HCT116 (cell line): ENCODE measurements around the gene ZNF543. TPM values are rescaled to one million over a fixed set of nuclear protein-coding genes. Genes with fewer than 3 reads are reported as not detected.

ENCODE experiments used
- ATAC-seq: fragments of 200-7000 bp; cut with Tn5 transposase; 2 replicates; pipeline ENCODE4 v1.9.1; 2020; ENCODE audit warnings: mild to moderate bottlenecking, moderate library complexity
- BruUV-seq: library from RNA; stranded (reverse); fragments of 400-500 nt; replicated peaks from 2 replicates; lab custom pipeline; 2021; lab: Mats Ljungman, UMichigan
- CTCF ChIA-PET: fragments of 300-600 bp; sonication (Branson Sonifier 250); formaldehyde crosslinking; loops from one replicate; lab custom pipeline; 2021; ENCODE audit warnings: antibody characterized with exemption; lab: Charles Lee
- POLR2A ChIA-PET: fragments of 300-600, 350-600 bp; sonication (Branson Sonifier 250); formaldehyde crosslinking; loops from one replicate; lab custom pipeline; 2021; ENCODE audit warnings: antibody characterized with exemption; lab: Charles Lee
- RAD21 ChIA-PET, 2 experiments: fragments of 300-600 bp; sonication (Branson Sonifier 250); formaldehyde crosslinking; loops; one replicate each; lab custom pipeline; 2023; ENCODE audit warnings: low total read pairs in 2 of 2; ENCODE audit not compliant: uncharacterized antibody in 2 of 2, unreplicated experiment in 2 of 2, low non-redundant PET in 1 of 2; lab: Charles Lee
- DNase-seq: peaks from one replicate; pipeline ENCODE4 v3.0.0-alpha.2; 2010; ENCODE audit warnings: low read depth, low spot score
- H2AFZ ChIP-seq: fragments of 200-600 bp; shearing (Covaris generic), sonication (generic); 2 replicates; pipeline ENCODE4 v1.6.1; 2017; ENCODE audit warnings: low read depth, mixed run types, mixed read lengths, antibody characterized with exemption, low read length; ENCODE audit not compliant: poor library complexity, severe bottlenecking
- H3K27ac ChIP-seq: 2 replicates; pipeline ENCODE4 v1.5.1; 2012; ENCODE audit warnings: low read depth, low read length
- H3K27me3 ChIP-seq: fragments of 200-600 bp; sonication (generic); 2 replicates; pipeline ENCODE4 v1.6.1; 2016; ENCODE audit warnings: mixed run types, low read length, mixed read lengths; ENCODE audit not compliant: insufficient read depth
- H3K36me3 ChIP-seq, 2 experiments: fragments of 200-500 bp in 1 of 2; fragments of 200-600 bp in 1 of 2; sonication (Bioruptor generic) in 1 of 2; sonication (generic) in 1 of 2; 2 replicates each; pipeline versions ENCODE4 v1.5.1 to v1.6.1; 2014 to 2016; ENCODE audit warnings: low read length in 2 of 2, inconsistent platforms in 1 of 2, mixed read lengths in 1 of 2, mixed run types in 1 of 2; ENCODE audit not compliant: insufficient read depth in 2 of 2, control insufficient read depth in 1 of 2
- H3K4me1 ChIP-seq, 2 experiments: fragments of 200-600 bp in 1 of 2; sonication (generic) in 1 of 2; 2 replicates each; pipeline versions ENCODE4 v1.5.1 to v1.6.1; 2012 to 2017; ENCODE audit warnings: low read length in 2 of 2, inconsistent platforms in 1 of 2, mild to moderate bottlenecking in 1 of 2, mixed read lengths in 1 of 2, mixed run types in 1 of 2, moderate library complexity in 1 of 2; ENCODE audit not compliant: insufficient read depth in 2 of 2, control insufficient read depth in 1 of 2
- H3K4me2 ChIP-seq: fragments of 200-600 bp; sonication (generic); 2 replicates; pipeline ENCODE4 v1.6.1; 2017; ENCODE audit warnings: mixed run types, low read length, mixed read lengths
- H3K4me3 ChIP-seq, 2 experiments: fragments of 200-600 bp in 1 of 2; sonication (generic) in 1 of 2; replicated peaks in 1 of 2; 2 replicates each; pipeline ENCODE4 v1.5.1; 2011 to 2016; ENCODE audit warnings: low read length in 2 of 2, control low read depth in 1 of 2, low read depth in 1 of 2, mild to moderate bottlenecking in 1 of 2, mixed read lengths in 1 of 2, mixed run types in 1 of 2
- H3K79me2 ChIP-seq: fragments of 200-600 bp; sonication (generic); 2 replicates; pipeline ENCODE4 v1.6.1; 2017; ENCODE audit warnings: mild to moderate bottlenecking, mixed run types, low read length, moderate library complexity, mixed read lengths; ENCODE audit not compliant: insufficient read depth
- H3K9ac ChIP-seq: fragments of 200-600 bp; sonication (generic); 2 replicates; pipeline ENCODE4 v1.6.1; 2016; ENCODE audit warnings: low read length, mixed read lengths
- H3K9me2 ChIP-seq: fragments of 200-600 bp; sonication (generic), shearing (Covaris generic); 2 replicates; pipeline ENCODE4 v1.6.1; 2017; ENCODE audit warnings: mixed run types, mild to moderate bottlenecking, moderate library complexity; ENCODE audit not compliant: insufficient read depth
- H3K9me3 ChIP-seq, 2 experiments: fragments of 200-500 bp in 1 of 2; fragments of 200-600 bp in 1 of 2; sonication (Bioruptor generic) in 1 of 2; sonication (generic) in 1 of 2; 2 replicates each; pipeline ENCODE4 v1.6.1; 2014 to 2017; ENCODE audit warnings: low read length in 2 of 2, mixed read lengths in 2 of 2, inconsistent platforms in 1 of 2, low read depth in 1 of 2, mild to moderate bottlenecking in 1 of 2, mixed run types in 1 of 2, moderate library complexity in 1 of 2; ENCODE audit not compliant: control insufficient read depth in 1 of 2, insufficient read depth in 1 of 2
- H4K20me1 ChIP-seq: fragments of 200-600 bp; sonication (generic), shearing (Covaris generic); 2 replicates; pipeline ENCODE4 v1.6.1; 2017; ENCODE audit warnings: mixed run types, mild to moderate bottlenecking, moderate library complexity; ENCODE audit not compliant: insufficient read depth
- CBX3 ChIP-seq: IDR thresholded peaks from 2 replicates; pipeline ENCODE4 v1.6.1; 2012; ENCODE audit warnings: low read depth
- EGR1 ChIP-seq: IDR thresholded peaks from 2 replicates; pipeline ENCODE4 v1.6.1; 2012; ENCODE audit warnings: low read depth
- ELF1 ChIP-seq: IDR thresholded peaks from 2 replicates; pipeline ENCODE4 v1.6.1; 2012; ENCODE audit warnings: low read depth, borderline replicate concordance
- EZH2phosphoT487 ChIP-seq: fragments of 200-600 bp; IDR thresholded peaks from 2 replicates; pipeline ENCODE4 v1.6.1; 2018; ENCODE audit warnings: antibody characterized with exemption, borderline replicate concordance
- JUND ChIP-seq: IDR thresholded peaks from 2 replicates; pipeline ENCODE4 v1.6.1; 2012
- POLR2A ChIP-seq: IDR thresholded peaks from 2 replicates; pipeline ENCODE4 v1.7.0; 2011; ENCODE audit warnings: borderline replicate concordance; ENCODE audit not compliant: insufficient read depth, insufficient read length; ENCODE audit errors: extremely low read depth
- REST ChIP-seq: IDR thresholded peaks from 2 replicates; pipeline ENCODE4 v1.6.1; 2012; ENCODE audit warnings: low read depth
- SP1 ChIP-seq: IDR thresholded peaks from 2 replicates; pipeline ENCODE4 v1.6.1; 2012; ENCODE audit warnings: low read depth
- SRF ChIP-seq: IDR thresholded peaks from 2 replicates; pipeline ENCODE4 v1.6.1; 2012; ENCODE audit warnings: low read depth
- TCF7L2 ChIP-seq: IDR thresholded peaks from 2 replicates; pipeline ENCODE4 v1.7.0; 2011; ENCODE audit warnings: borderline replicate concordance, inconsistent platforms; ENCODE audit not compliant: insufficient read depth, insufficient read length; ENCODE audit errors: extremely low read depth
- YY1 ChIP-seq: IDR thresholded peaks from 2 replicates; pipeline ENCODE4 v1.6.1; 2011; ENCODE audit warnings: low read length, low read depth, moderate library complexity, mild to moderate bottlenecking; ENCODE audit not compliant: insufficient replicate concordance; ENCODE audit errors: extremely low read depth
- ZNF274 ChIP-seq: fragments of 200-500 bp; sonication (Bioruptor generic); IDR thresholded peaks from 2 replicates; pipeline ENCODE4 v1.6.1; 2014; ENCODE audit warnings: mild to moderate bottlenecking, low read depth, low read length, inconsistent platforms
- intact Hi-C: fragments of 100-400 bp; cut with micrococcal nuclease; formaldehyde crosslinking; loops from 2 replicates; pipeline ENCODE4 v1.10.0; 2022
- total RNA-seq: library from RNA; stranded (reverse); gene quantifications from one replicate; pipeline ENCODE4 v1.2.1, GENCODE V29; 2021; ENCODE audit not compliant: unreplicated experiment
- TF ChIP-seq, protein P1 (sequence below), 3 experiments: fragments of 200-600 bp in 1 of 3; sonication (generic) in 1 of 3; IDR thresholded peaks in 2 of 3; conservative IDR thresholded peaks in 1 of 3; 2 replicates each; pipeline ENCODE4 v1.5.1; 2012 to 2017; ENCODE audit warnings: low read depth in 2 of 3, low read length in 2 of 3, antibody characterized with exemption in 1 of 3, borderline replicate concordance in 1 of 3, control low read depth in 1 of 3, mild to moderate bottlenecking in 1 of 3, mixed read lengths in 1 of 3, mixed run types in 1 of 3, moderate library complexity in 1 of 3; ENCODE audit not compliant: insufficient read depth in 1 of 3
- TF ChIP-seq, protein P2 (sequence below): IDR thresholded peaks from 2 replicates; pipeline ENCODE4 v1.6.1; 2012

The ZNF543 gene
- total RNA-seq, 1 experiment from 2014 or later, result 7.6 TPM

GRCh38 chr19:57271280-57271679 is 49.0 kb upstream of the ZNF543 start:
- RAD21 ChIA-PET, result no interaction called here
- ATAC-seq (no peak), DNase-seq (no peak)
- Histone ChIP-seq H3K9ac (no peak overlapping the region), H3K4me1 (no peaks in the 10 kb centered on the region), H3K9me2 (no peaks in the 10 kb centered on the region), H3K27ac (no peak overlapping the region), H3K79me2 (no peaks in the 10 kb centered on the region), H3K27me3 (no peaks in the 10 kb centered on the region), H3K36me3 (no peaks in the 10 kb centered on the region), H3K4me3 (no peak overlapping the region), H2AFZ (no peak overlapping the region), H4K20me1 (no peaks in the 10 kb centered on the region), H3K9me3 (no peaks in the 10 kb centered on the region), H3K4me2 (no peak overlapping the region)
- no TSS peak for BruUV-seq
- intact Hi-C loops, result no loop called here
- POLR2A ChIA-PET, result no interaction called here
- no peak for TF ChIP-seq JUND
- no peak for TF ChIP-seq SRF
- no peak for TF ChIP-seq ELF1
- no peak for TF ChIP-seq EZH2phosphoT487
- TF ChIP-seq, protein P1, sequence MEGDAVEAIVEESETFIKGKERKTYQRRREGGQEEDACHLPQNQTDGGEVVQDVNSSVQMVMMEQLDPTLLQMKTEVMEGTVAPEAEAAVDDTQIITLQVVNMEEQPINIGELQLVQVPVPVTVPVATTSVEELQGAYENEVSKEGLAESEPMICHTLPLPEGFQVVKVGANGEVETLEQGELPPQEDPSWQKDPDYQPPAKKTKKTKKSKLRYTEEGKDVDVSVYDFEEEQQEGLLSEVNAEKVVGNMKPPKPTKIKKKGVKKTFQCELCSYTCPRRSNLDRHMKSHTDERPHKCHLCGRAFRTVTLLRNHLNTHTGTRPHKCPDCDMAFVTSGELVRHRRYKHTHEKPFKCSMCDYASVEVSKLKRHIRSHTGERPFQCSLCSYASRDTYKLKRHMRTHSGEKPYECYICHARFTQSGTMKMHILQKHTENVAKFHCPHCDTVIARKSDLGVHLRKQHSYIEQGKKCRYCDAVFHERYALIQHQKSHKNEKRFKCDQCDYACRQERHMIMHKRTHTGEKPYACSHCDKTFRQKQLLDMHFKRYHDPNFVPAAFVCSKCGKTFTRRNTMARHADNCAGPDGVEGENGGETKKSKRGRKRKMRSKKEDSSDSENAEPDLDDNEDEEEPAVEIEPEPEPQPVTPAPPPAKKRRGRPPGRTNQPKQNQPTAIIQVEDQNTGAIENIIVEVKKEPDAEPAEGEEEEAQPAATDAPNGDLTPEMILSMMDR (IDR thresholded peaks at IDR 0.05 in 2 of 3, conservative IDR thresholded peaks at IDR 0.05 in 1 of 3; ENCODE audit: borderline replicate concordance in 1 of 3, insufficient read depth in 1 of 3, low read depth in 2 of 3, low read length in 2 of 3), result no peak
- TF ChIP-seq SP1, result no peak
- TF ChIP-seq, protein P2, sequence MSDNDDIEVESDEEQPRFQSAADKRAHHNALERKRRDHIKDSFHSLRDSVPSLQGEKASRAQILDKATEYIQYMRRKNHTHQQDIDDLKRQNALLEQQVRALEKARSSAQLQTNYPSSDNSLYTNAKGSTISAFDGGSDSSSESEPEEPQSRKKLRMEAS, result no peak
- TF ChIP-seq ZNF274, result no peak
- CTCF ChIA-PET, result no interaction called here

GRCh38 chr19:57273014-57273413 is 47.3 kb upstream of the ZNF543 start:
- ChIA-PET RAD21 (no interaction called here), POLR2A (no interaction called here)
- TF ChIP-seq CBX3 (no peak), EGR1 (no peak), SP1 (no peak), REST (no peak), TCF7L2 (no peak), POLR2A (no peak), ZNF274 (no peak), YY1 (no peak)

More at GRCh38 chr19:57273014-57273413, 47.3 kb upstream of the ZNF543 start:
- Histone ChIP-seq H2AFZ (no peak overlapping the region), H3K27ac (no peak overlapping the region), H3K4me2 (no peak overlapping the region), H3K9me3 (no peaks in the 10 kb centered on the region), H3K79me2 (no peaks in the 10 kb centered on the region), H3K4me3 (no peak overlapping the region), H3K36me3 (no peaks in the 10 kb centered on the region), H3K9ac (no peak overlapping the region), H3K27me3 (no peaks in the 10 kb centered on the region), H3K4me1 (no peaks in the 10 kb centered on the region), H3K9me2 (no peaks in the 10 kb centered on the region), H4K20me1 (no peaks in the 10 kb centered on the region)
- DNase-seq (no peak), ATAC-seq (no peak)
- CTCF ChIA-PET, result no interaction called here
- no TSS peak for BruUV-seq
- intact Hi-C loops, result no loop called here
